ENCODE measurements around the gene RAPGEF2. TPM values are rescaled to one million over a fixed set of nuclear protein-coding genes. Genes with fewer than 3 reads are reported as not detected.

RAPGEF2 gene
- polyA plus RNA-seq, 1 donor (not counting 4 experiments of a cell fraction or from before 2014, with no cell fraction given) = 23.8 TPM

GRCh38 chr4:159269956-159270355, 167.1 kb downstream of the RAPGEF2 start:
- no peak overlapping the region for H3K9ac ChIP-seq (ENCODE audit: control insufficient read depth, extremely low read depth, insufficient read depth, low read length)
- no peaks in the 10 kb centered on the region for H3K27me3 ChIP-seq (ENCODE audit: control insufficient read depth, extremely low read depth, insufficient read depth, low read length)
- peaks cover 25% of the 10 kb centered on the region for H3K4me1 ChIP-seq (ENCODE audit: control insufficient read depth, extremely low read depth, insufficient read depth, low read length)
- H4K20me1 ChIP-seq (ENCODE audit: control insufficient read depth, extremely low read depth, insufficient read depth, low read length) = no peaks in the 10 kb centered on the region
- H3K79me2 ChIP-seq (ENCODE audit: control insufficient read depth, insufficient read depth, low read length) = no peaks in the 10 kb centered on the region
- FAIRE-seq = no peak
- no peak overlapping the region for H3K4me3 ChIP-seq (ENCODE audit: control insufficient read depth in 2 of 3, extremely low read depth in 1 of 3, insufficient read depth in 2 of 3, low read depth in 1 of 3, low read length in 3 of 3)
- no peaks in the 10 kb centered on the region for H3K9me1 ChIP-seq (ENCODE audit: control insufficient read depth, extremely low read depth, insufficient read depth, low read length)
- no peak for DNase-seq (ENCODE audit: low read depth, low spot score)
- no peak for TF ChIP-seq EZH2 (IDR thresholded peaks at IDR 0.05; ENCODE audit: low read length)
- TF ChIP-seq, protein P1, sequence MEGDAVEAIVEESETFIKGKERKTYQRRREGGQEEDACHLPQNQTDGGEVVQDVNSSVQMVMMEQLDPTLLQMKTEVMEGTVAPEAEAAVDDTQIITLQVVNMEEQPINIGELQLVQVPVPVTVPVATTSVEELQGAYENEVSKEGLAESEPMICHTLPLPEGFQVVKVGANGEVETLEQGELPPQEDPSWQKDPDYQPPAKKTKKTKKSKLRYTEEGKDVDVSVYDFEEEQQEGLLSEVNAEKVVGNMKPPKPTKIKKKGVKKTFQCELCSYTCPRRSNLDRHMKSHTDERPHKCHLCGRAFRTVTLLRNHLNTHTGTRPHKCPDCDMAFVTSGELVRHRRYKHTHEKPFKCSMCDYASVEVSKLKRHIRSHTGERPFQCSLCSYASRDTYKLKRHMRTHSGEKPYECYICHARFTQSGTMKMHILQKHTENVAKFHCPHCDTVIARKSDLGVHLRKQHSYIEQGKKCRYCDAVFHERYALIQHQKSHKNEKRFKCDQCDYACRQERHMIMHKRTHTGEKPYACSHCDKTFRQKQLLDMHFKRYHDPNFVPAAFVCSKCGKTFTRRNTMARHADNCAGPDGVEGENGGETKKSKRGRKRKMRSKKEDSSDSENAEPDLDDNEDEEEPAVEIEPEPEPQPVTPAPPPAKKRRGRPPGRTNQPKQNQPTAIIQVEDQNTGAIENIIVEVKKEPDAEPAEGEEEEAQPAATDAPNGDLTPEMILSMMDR (optimal IDR thresholded peaks at IDR 0.05 in 1 of 3, IDR thresholded peaks at IDR 0.05 in 1 of 3, conservative IDR thresholded peaks at IDR 0.05 in 1 of 3; ENCODE audit: extremely low read depth in 1 of 3, insufficient read depth in 2 of 3, low read length in 3 of 3) = no peak
- no peaks in the 10 kb centered on the region for H3K9me3 ChIP-seq (ENCODE audit: control insufficient read depth, low read depth, low read length)
- peaks cover 0 to 2% of the 10 kb centered on the region in 2 experiments for H3K36me3 ChIP-seq (ENCODE audit: control insufficient read depth in 2 of 2, extremely low read depth in 1 of 2, insufficient read depth in 2 of 2, low read length in 2 of 2)
- no peak overlapping the region for H3K27ac ChIP-seq (ENCODE audit: control insufficient read depth, insufficient read depth, low read length)
- no peak overlapping the region for H3K4me2 ChIP-seq (ENCODE audit: control insufficient read depth, extremely low read depth, insufficient read depth, low read depth, low read length)
- dilution Hi-C loops (cut with MboI; ENCODE audit: extremely low pct_ligation_motif_present, low sequenced_read_pairs) = no loop called here
- no peak overlapping the region for H2AFZ ChIP-seq (ENCODE audit: control insufficient read depth, low read length)

GRCh38 chr4:159271856-159272255, 169.0 kb downstream of the RAPGEF2 start:
- peak; percentile 80 for FAIRE-seq
- TF ChIP-seq, protein P1 (optimal IDR thresholded peaks at IDR 0.05 in 1 of 3, IDR thresholded peaks at IDR 0.05 in 1 of 3, conservative IDR thresholded peaks at IDR 0.05 in 1 of 3; ENCODE audit: extremely low read depth in 1 of 3, insufficient read depth in 2 of 3, low read length in 3 of 3) = no peak
- no peak for TF ChIP-seq EZH2 (IDR thresholded peaks at IDR 0.05; ENCODE audit: low read length)
- H3K9me1 ChIP-seq (ENCODE audit: control insufficient read depth, extremely low read depth, insufficient read depth, low read length) = no peaks in the 10 kb centered on the region
- no peak overlapping the region for H3K4me3 ChIP-seq (ENCODE audit: control insufficient read depth in 2 of 3, extremely low read depth in 1 of 3, insufficient read depth in 2 of 3, low read depth in 1 of 3, low read length in 3 of 3)
- H3K27ac ChIP-seq (ENCODE audit: control insufficient read depth, insufficient read depth, low read length) = no peak overlapping the region
- dilution Hi-C loops (cut with MboI; ENCODE audit: extremely low pct_ligation_motif_present, low sequenced_read_pairs) = no loop called here
- H3K4me2 ChIP-seq (ENCODE audit: control insufficient read depth, extremely low read depth, insufficient read depth, low read depth, low read length) = peak overlapping the region; percentile 26
- H3K9ac ChIP-seq (ENCODE audit: control insufficient read depth, extremely low read depth, insufficient read depth, low read length) = no peak overlapping the region
- no peaks in the 10 kb centered on the region for H3K27me3 ChIP-seq (ENCODE audit: control insufficient read depth, extremely low read depth, insufficient read depth, low read length)
- H4K20me1 ChIP-seq (ENCODE audit: control insufficient read depth, extremely low read depth, insufficient read depth, low read length) = no peaks in the 10 kb centered on the region
- H3K4me1 ChIP-seq (ENCODE audit: control insufficient read depth, extremely low read depth, insufficient read depth, low read length) = peaks cover 26% of the 10 kb centered on the region
- H2AFZ ChIP-seq (ENCODE audit: control insufficient read depth, low read length) = no peak overlapping the region
- no peaks in the 10 kb centered on the region for H3K79me2 ChIP-seq (ENCODE audit: control insufficient read depth, insufficient read depth, low read length)
- H3K9me3 ChIP-seq (ENCODE audit: control insufficient read depth, low read depth, low read length) = no peaks in the 10 kb centered on the region
- peaks cover 0 to 2% of the 10 kb centered on the region in 2 experiments for H3K36me3 ChIP-seq (ENCODE audit: control insufficient read depth in 2 of 2, extremely low read depth in 1 of 2, insufficient read depth in 2 of 2, low read length in 2 of 2)
- DNase-seq (ENCODE audit: low read depth, low spot score) = no peak

Measured in keratinocyte (primary cell).